ENCODE measurements around the gene CEP128. TPM values are rescaled to one million over a fixed set of nuclear protein-coding genes. Genes with fewer than 3 reads are reported as not detected.

CEP128 gene
- total RNA-seq, 1 donor = 5.4 TPM

DNA sequence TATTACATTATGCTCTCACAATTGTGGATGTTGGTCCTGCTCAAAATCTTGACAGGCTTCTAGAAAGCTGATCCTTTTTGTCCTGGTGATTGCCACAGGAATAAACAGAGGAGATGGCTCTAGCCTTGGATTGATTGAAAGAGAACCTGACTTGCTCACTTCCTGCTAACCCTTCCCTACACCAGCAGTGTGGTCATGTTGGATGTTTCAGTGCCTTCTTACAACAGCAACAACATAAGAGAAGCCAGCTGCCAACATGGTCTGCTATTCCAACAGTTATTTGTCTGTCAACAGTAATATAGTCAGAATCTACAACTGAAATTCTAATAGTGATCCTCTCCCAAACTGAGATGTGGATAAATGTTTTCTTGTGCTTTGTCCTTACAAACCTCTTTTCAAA, 418.6 kb downstream of the CEP128 start:
- H3K4me1 ChIP-seq (ENCODE audit: insufficient read depth, low read length) = peaks cover 6% of the 10 kb centered on the region
- no peaks in the 10 kb centered on the region for H3K27me3 ChIP-seq (ENCODE audit: insufficient read depth, low read length)
- no peaks in the 10 kb centered on the region for H3K9me3 ChIP-seq (ENCODE audit: low read depth, low read length)
- no peaks in the 10 kb centered on the region for H3K79me2 ChIP-seq (ENCODE audit: insufficient read depth, low read length)
- H3K27ac ChIP-seq (ENCODE audit: low read depth, low read length) = no peak overlapping the region
- no peak overlapping the region for H3K4me3 ChIP-seq (ENCODE audit: insufficient read depth, low read length)
- TF ChIP-seq, protein P1, sequence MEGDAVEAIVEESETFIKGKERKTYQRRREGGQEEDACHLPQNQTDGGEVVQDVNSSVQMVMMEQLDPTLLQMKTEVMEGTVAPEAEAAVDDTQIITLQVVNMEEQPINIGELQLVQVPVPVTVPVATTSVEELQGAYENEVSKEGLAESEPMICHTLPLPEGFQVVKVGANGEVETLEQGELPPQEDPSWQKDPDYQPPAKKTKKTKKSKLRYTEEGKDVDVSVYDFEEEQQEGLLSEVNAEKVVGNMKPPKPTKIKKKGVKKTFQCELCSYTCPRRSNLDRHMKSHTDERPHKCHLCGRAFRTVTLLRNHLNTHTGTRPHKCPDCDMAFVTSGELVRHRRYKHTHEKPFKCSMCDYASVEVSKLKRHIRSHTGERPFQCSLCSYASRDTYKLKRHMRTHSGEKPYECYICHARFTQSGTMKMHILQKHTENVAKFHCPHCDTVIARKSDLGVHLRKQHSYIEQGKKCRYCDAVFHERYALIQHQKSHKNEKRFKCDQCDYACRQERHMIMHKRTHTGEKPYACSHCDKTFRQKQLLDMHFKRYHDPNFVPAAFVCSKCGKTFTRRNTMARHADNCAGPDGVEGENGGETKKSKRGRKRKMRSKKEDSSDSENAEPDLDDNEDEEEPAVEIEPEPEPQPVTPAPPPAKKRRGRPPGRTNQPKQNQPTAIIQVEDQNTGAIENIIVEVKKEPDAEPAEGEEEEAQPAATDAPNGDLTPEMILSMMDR (IDR thresholded peaks at IDR 0.05; ENCODE audit: extremely low read depth, low read depth, low read length) = no peak
- no peaks in the 10 kb centered on the region for H3K36me3 ChIP-seq (ENCODE audit: insufficient read depth, low read length)
- H3K4me2 ChIP-seq (ENCODE audit: insufficient read depth, low read length) = no peak overlapping the region
- H4K20me1 ChIP-seq (ENCODE audit: insufficient read depth, low read length) = no peaks in the 10 kb centered on the region
- peak overlapping the region; percentile 2 for H2AFZ ChIP-seq (ENCODE audit: low read length)
- no peak for DNase-seq (ENCODE audit: insufficient read length, low spot score, missing footprints)

DNA sequence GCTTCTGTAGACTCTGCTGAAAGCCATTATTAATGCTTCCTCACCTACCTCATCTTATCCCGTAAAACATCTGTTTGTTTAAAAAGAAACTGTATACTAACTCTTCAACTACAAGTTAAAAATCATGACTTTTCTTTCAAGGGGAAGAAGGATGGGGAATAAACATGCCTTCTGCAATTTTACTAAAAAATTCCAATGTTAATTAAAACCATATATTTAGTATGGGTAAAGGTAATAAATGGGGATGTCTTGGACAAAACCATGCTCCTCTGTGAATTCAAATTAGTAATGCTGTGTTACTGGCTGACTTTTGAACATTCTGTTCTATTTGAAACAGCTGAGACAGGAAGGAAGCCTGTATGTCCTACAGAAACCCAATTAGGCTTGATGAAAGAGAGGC, 419.1 kb downstream of the CEP128 start:
- peaks cover 6% of the 10 kb centered on the region for H3K4me1 ChIP-seq (ENCODE audit: insufficient read depth, low read length)
- H3K9me3 ChIP-seq (ENCODE audit: low read depth, low read length) = no peaks in the 10 kb centered on the region
- no peak overlapping the region for H3K4me3 ChIP-seq (ENCODE audit: insufficient read depth, low read length)
- no peaks in the 10 kb centered on the region for H3K36me3 ChIP-seq (ENCODE audit: insufficient read depth, low read length)
- H3K27ac ChIP-seq (ENCODE audit: low read depth, low read length) = no peak overlapping the region
- no peaks in the 10 kb centered on the region for H3K79me2 ChIP-seq (ENCODE audit: insufficient read depth, low read length)
- H4K20me1 ChIP-seq (ENCODE audit: insufficient read depth, low read length) = no peaks in the 10 kb centered on the region
- H2AFZ ChIP-seq (ENCODE audit: low read length) = no peak overlapping the region
- no peak for DNase-seq (ENCODE audit: insufficient read length, low spot score, missing footprints)
- H3K27me3 ChIP-seq (ENCODE audit: insufficient read depth, low read length) = no peaks in the 10 kb centered on the region
- TF ChIP-seq, protein P1 (IDR thresholded peaks at IDR 0.05; ENCODE audit: extremely low read depth, low read depth, low read length) = no peak
- H3K4me2 ChIP-seq (ENCODE audit: insufficient read depth, low read length) = no peak overlapping the region

DNA sequence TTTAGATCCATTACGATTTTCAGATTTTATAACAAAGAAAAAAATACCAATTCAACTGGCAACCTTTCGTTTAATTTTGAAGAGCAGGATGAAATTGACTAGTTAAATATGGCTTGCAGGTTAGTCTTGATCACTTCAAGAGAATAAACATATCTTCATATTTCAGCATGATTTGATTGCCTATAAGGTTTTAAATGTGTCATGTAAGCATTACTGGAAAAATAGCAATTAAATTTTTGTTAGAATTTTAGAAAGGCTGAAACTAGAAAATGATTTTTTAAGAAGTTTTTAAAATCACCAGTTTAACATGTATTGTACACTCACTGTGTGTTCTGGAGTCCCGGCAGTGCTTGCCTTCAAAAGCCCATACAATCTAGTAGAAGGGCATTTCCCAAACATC, 420.1 kb downstream of the CEP128 start:
- no peak for DNase-seq (ENCODE audit: insufficient read length, low spot score, missing footprints)
- Histone ChIP-seq H3K4me3 (ENCODE audit: insufficient read depth, low read length) (no peak overlapping the region), H3K4me1 (ENCODE audit: insufficient read depth, low read length) (peaks cover 6% of the 10 kb centered on the region), H3K4me2 (ENCODE audit: insufficient read depth, low read length) (no peak overlapping the region), H3K9me3 (ENCODE audit: low read depth, low read length) (no peaks in the 10 kb centered on the region), H4K20me1 (ENCODE audit: insufficient read depth, low read length) (no peaks in the 10 kb centered on the region), H3K36me3 (ENCODE audit: insufficient read depth, low read length) (no peaks in the 10 kb centered on the region), H2AFZ (ENCODE audit: low read length) (no peak overlapping the region), H3K27me3 (ENCODE audit: insufficient read depth, low read length) (no peaks in the 10 kb centered on the region), H3K27ac (ENCODE audit: low read depth, low read length) (no peak overlapping the region), H3K79me2 (ENCODE audit: insufficient read depth, low read length) (no peaks in the 10 kb centered on the region)
- TF ChIP-seq, protein P1 (IDR thresholded peaks at IDR 0.05; ENCODE audit: extremely low read depth, low read depth, low read length) = no peak

DNA sequence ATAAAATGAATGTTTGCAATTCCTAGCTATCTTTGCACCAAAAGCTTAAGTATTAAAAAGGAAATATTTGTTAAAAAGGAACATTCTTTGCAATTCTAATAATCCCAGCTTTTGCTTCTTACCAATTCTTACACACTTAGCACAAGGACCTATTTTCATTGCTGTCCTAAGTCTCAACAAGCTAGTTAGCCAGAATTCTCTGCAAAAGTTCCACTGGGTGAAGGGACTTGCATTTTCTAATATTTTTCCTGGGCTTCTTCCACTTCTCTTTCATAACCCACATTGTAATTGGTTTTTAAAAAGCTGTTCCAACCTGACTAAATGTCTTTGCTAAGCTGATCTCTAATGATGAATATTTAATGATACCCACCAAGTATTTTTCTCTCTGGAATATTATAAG, 422.5 kb downstream of the CEP128 start:
- no peaks in the 10 kb centered on the region for H4K20me1 ChIP-seq (ENCODE audit: insufficient read depth, low read length)
- DNase-seq (ENCODE audit: insufficient read length, low spot score, missing footprints) = no peak
- H3K27ac ChIP-seq (ENCODE audit: low read depth, low read length) = no peak overlapping the region
- H3K4me1 ChIP-seq (ENCODE audit: insufficient read depth, low read length) = peaks cover 5% of the 10 kb centered on the region
- H3K79me2 ChIP-seq (ENCODE audit: insufficient read depth, low read length) = no peaks in the 10 kb centered on the region
- H3K36me3 ChIP-seq (ENCODE audit: insufficient read depth, low read length) = no peaks in the 10 kb centered on the region
- no peaks in the 10 kb centered on the region for H3K9me3 ChIP-seq (ENCODE audit: low read depth, low read length)
- no peak overlapping the region for H3K4me2 ChIP-seq (ENCODE audit: insufficient read depth, low read length)
- H3K27me3 ChIP-seq (ENCODE audit: insufficient read depth, low read length) = no peaks in the 10 kb centered on the region
- H2AFZ ChIP-seq (ENCODE audit: low read length) = no peak overlapping the region
- no peak overlapping the region for H3K4me3 ChIP-seq (ENCODE audit: insufficient read depth, low read length)
- TF ChIP-seq, protein P1 (IDR thresholded peaks at IDR 0.05; ENCODE audit: extremely low read depth, low read depth, low read length) = no peak
